ENCODE measurements around the gene EMC10.

EMC10 gene

DNA sequence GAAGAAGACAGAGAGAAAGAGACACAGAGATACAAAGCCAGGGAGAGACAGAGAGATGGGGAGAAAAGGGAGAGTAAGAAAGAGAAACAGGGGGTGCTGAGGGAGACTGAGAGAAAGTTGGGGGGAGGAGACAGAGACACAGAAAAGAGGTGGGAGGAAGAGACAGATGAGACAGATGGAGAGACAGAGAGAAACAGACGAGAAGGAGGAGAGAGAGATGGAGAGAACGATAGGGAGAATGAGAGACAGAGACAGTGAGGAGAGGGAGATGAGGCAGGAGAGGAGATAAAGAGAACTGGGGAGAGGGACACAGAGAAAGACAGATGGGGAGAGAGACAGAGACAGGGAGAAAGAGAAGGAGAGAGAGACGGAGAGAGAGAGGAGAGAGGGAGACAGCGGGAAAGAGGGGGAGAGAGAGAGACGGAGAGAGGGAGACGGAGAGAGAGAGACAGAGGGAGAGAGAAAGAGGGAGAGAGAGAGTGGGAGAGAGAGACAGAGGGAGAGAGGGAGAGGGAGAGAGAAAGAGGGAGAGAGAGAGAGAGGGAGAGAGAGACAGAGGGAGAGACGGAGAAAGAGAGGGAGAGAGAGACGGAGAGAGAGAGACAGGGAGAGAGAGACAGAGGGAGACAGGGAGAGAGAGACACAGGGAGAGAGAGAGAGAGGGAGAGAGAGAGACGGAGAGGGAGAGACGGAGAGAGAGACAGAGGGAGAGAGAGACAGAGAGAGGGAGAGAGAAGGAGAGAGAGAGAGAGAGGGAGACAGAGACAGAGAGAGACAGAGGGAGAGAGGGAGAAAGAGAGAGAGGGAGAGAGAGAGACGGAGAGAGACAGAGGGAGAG is 22.1 kb downstream of the EMC10 start:
- no peak for DNase-seq

DNA sequence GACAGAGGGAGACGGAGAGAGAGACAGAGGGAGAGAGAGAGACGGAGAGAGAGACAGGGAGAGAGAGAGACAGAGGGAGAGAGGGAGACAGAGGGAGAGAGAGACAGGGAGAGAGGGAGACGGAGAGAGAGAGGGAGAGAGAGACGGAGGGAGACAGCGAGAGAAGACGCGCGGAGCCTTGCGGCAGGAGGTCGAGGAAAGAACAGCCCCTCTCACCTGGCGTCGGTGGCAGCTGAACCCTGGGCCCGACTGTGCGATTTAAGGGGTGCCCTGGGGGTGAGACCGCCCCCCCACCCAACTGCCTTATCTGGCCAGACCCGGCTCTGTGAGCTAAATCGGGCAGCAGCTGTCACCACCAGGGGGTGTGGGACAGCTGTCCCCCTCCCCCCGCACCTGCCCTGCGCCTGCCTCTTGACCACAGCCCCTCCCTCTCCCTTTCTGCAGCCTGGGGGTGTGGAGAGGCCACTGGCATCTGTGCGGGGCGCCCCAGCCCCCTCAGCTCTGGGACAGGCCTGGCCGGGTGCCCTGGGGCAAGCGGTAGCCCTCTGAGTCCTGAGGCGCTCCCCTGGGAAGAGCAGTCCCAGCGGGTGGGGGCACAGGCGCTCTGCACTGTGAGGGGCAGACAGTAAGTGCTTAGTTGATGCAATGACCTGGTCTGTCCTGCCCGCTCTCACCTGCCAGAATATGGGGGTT is 23.9 kb downstream of the EMC10 start:
- DNase-seq: peak; percentile 46 to 48

DNA sequence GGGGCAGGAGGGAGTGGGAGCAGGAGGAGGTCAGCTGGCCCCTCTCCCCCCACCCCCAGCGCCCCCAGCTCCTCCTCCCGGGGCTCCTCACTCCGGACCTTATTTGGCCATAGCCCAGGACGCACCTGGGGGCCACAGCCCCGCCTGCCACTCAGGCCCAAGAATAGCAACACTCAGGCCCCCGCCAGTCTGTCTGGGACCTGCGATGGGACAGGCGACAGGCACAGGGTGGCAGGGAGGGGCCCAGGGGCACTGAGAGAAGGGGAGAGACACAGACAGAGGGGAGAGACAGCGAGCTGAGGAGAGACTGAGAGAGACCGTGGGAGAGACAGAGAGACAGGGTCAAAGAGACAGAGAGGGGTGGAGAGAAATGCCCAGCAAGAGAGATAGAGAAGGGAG is 24.4 kb downstream of the EMC10 start:
- DNase-seq: no peak

DNA sequence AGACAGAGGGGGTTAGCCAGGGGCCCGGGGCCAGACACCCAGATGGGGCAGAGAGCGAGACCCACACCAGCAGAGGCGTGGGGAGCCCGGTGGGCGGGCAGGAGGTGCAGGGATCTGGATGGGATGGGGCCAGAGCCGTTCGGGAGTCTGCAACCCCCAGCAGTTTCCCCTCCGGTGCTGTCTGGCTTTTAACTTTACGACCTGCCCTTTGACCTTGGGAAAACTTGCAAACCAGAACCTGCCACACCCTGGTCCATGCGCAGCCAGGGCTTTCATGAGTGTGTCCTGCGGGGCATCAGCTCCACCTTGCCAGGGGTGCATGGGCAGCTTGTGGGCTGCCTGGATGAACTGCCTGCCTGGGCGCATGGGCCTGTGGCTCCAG is 24.9 kb downstream of the EMC10 start:
- DNase-seq: no peak

DNA sequence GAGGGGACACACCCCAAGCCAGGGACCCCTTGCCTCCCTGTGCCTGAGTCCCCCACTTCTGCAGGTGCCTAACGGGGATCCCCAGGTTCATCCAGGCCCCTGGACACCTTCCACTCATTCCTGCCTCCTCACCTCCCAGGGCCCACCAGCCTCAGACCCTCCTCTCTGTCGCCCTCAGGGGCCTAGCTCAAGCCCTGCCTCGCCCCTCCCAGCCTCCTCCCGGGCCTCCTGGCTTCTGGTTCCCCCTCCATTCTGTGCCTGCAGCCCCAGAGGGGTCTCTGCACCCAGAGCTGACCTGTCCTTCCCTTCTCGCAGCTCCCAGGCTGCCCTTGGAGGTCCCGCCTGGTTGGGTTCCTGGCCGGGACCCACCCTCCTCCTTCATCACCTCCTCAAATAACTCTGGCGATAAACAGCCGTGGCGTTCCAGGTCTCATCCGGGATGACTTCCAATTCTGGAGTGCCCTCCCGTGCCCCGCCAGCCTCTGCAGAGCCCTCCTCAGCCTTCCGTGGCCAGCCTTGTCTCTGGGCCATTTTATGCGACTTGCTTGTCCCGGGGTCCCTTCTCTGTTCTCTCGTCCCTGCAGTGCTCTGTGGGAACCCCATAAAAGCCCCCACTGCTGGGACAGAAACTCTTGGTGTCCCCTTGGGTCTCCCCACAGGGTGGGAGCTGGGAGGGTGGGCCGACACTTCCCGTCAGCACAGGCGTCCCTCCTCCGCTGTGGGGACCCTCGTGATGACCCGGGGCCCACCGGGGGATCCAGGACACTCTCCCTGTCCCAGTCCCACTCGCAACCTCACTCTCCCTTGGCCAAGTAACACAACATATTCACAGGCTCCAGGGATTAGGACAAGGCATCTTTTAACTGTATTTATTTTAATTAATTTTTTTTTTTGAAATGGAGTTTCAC is 25.5 kb downstream of the EMC10 start:
- DNase-seq: no peak

DNA sequence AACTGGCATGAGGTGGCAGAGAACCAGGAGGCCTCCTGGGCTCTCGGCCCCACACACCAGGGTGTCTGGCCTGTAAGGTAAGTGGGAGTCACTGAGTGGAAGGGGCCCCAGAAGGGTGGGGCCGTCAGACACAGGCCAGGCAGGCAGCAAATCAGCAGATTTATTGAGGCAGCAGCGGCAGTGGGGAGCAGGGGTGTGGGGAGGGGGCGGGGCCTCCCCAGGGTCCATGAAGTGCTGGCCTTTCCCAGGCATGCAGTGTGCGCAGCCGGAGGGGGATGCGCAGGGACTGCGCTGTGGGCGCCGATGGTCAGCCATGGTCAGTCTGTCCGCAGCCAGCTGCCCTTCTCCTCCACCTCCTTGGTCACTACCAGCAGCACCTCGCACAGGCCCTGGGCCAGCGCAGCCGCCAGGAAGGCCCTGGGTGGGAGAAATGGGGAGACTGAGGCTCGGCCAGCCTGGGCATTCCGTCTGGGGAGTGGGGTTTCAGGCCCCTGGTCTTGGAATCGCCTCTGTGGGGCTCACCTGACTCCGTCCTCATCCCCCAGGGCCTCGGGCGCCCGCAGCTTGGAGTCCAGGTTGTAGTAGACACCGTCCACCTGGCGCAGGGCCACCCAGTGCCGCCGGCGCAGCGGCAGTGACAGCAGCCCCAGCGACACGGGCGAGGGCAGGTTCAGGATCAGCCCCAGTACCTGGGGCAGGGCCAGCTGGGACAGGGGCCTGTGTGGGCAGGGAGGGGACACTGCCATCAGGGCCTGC is 29.7 kb downstream of the EMC10 start:
- DNase-seq: no peak

DNA sequence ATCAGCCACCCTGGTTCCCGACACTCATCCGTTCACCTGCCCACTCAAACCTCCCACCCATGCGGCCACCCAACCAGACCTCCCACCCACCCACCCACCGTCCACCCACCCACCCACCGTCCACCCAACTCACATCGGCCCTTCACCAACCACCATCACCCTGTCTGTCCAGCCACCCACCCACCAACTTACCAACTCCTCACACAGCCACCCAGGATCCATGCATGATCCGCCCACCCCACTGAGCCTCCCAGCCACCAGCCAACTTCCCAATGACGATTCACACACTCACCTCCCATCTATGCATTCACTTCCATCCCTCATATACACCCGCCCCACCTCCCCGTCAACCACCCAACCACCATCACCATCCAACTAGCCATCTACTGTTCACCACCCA is 30.4 kb downstream of the EMC10 start:
- no peak for DNase-seq

DNA sequence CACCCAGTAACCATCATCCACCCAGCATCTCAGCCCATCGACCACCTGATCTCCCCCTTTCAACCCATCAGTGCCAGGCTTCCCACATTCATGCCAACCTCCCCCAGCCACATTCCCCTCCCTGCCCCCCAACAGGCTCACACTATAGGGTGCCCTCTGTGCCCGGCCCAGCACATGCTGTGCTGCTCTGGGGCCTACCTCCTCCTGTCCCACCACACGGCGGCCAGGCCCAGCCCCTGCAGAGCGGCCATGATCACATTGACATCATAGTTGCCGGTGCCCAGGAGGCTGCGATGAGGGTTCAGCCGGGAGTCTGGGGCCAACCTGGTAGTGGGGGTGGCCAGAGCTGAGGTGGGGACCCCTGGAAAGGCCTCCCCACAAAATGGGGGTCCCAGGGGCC is 31.1 kb downstream of the EMC10 start:
- DNase-seq: no peak

DNA sequence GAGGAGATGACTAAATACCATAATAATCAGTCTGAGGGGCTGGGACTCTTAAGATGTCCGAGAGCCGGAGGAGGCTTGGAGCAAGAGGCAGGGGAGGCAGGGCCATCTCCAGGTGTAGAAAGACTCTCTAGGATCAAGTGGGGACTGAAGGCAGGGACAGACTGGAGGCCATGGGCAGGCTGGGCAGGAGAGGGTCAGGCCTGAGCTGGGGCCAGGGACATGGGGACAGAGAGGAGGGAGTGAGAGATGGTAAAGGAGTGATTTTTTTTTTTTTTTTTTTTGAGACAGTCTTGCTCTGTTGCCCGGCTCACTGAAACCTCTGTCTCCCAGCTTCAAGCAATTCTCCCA is 32.5 kb downstream of the EMC10 start:
- DNase-seq: no peak

DNA sequence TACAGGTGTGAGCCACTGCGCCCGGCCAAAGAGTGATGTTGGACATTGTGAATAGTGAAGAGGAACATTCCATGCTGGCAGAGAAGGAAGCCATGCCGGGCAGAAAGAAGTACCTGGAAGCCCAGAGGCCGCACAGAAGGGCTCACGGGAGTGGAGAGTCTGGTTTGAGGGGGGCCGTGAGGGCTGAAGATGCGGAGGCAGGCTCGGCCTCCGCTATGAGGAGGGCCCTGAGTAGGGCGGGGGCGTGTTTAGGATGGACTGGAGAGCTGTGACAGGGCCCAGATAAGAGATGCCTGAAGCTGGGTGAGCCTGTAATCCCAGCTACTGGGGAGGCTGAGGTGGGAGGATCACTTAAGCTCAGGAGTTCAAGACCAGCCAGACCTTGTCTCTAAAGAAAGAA is 33.1 kb downstream of the EMC10 start:
- DNase-seq: no peak

DNA sequence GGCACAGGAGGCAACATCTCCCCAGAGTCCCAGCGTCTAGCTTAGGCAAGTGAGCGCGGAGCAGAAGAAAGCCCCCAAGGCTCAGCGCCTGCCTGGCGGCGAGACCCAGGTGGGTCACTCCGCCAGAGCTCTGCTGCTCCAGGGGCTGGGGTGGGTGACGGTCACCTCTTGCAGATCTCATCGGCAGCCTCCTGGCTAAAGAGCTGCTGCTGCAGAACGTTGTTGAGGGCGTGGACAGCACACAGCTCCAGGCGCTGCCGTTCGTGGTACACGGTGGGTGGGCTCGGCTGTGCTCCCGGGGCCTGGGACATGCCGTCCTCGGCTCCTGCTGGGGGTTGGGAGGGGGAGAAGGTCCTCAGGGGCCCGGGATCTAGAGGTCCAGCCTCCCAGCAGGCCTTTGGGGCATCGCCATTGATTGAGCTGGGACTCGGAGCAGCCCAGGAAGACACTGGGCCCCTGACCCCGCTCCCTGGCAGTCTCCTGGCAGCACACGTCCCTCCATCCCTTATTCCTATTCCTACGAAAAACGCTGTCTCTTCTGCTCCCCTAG is 33.9 kb downstream of the EMC10 start:
- DNase-seq: no peak

DNA sequence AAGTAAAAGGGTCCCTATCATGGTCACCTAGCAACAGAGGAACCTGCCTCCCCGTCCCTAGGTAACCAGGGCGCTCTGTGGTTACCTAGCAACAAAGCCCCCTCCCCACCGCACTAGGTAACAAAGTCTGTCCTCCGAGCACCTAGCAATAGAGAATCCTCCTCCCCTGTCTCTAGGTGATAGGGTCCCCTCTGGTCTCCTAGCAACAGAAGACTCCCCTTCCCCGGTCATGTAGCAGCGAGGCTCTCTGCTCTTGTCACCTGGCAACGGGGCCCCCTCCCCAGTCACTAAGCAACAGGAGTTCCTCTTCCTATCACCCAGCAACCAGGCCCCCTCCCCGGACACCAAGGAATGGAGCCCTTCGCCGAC is 34.4 kb downstream of the EMC10 start:
- peak; percentile 99 to 100 for DNase-seq

DNA sequence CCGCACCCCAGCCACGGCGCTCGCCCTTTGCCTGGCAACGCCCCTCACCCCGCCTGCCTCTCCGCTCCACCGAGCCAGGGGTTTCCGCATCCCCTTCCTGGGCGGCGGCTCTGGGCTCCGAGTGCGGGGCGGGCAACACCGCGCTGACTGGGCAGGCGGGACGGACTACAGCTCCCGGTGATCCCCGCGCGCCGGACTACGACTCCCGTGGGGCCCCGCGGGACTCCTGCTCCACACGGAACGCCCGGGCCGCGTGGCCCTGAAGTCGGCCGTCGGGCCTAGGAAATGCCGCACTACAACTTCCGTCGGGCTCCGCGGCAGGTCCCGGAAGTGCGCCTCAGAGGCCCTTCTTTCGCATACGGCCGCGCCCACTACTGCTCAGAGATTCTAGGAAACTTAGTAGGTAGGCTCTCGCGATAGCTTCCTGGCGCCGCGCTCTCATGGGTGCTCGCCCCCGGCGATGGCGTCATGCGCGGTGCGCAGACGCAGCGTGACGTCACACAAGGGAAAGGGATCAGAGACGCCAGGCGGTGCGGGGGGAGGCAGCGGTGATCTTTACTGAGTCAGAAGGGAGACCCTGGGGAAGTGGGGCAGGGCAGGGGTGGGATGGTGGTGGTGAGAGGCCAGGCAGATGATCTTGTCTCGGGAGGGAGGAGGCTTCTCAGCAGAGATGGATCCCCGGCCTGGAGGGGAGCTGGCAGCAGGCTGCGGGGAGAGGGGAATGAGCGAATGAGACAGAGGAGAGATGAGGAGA is 34.9 kb downstream of the EMC10 start, which contains the start of gene JOSD2:
TSS of gene JOSD2 (minus strand) at position 123 of the 754 bp plus-strand sequence. CDS start 760 bp downstream, outside the sequence.
- peak; percentile 100 for DNase-seq

DNA sequence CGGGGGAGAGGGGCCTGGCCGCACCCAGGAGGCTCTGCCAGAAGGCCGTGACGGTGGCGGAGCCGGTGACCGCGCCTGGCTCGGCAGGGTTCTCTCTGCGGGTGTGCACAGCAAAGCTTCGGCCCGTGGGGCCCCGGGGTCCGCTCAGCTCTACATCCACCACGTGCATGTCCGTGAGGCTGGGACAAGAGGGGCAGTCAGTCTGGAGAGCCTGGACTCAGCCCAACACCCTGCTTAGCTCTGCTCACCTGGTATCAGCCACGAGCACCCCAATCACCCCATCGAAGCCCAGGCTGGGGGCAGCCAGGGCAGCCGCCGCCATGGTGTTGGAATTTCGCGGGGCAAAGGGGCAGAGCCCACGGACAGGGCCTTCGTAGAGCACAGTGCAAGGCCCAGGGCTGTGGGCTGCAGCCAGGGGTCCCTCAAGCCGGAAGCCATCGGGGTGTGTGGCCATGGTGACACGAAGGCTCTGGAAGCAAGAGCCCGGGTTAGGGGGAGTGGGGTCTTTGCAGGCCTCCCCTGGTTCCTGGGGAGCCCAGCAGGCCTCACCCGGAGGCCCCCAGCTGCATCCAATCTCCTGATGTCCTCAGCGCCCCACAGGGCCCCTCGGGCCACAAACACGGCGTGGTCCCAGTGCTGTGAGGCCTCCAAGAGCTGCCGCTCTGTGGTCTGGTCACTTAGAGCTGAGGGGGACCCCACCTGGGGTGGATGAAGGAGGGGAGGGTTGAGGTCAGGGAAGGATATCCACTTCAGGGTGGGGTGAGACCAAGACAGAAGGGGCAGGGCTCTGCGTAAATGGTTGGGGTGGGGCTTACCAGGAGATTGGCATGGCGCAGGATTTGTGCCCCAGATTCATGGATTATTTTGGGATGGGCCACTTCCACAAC is 36.0 kb downstream of the EMC10 start:
- DNase-seq: no peak

DNA sequence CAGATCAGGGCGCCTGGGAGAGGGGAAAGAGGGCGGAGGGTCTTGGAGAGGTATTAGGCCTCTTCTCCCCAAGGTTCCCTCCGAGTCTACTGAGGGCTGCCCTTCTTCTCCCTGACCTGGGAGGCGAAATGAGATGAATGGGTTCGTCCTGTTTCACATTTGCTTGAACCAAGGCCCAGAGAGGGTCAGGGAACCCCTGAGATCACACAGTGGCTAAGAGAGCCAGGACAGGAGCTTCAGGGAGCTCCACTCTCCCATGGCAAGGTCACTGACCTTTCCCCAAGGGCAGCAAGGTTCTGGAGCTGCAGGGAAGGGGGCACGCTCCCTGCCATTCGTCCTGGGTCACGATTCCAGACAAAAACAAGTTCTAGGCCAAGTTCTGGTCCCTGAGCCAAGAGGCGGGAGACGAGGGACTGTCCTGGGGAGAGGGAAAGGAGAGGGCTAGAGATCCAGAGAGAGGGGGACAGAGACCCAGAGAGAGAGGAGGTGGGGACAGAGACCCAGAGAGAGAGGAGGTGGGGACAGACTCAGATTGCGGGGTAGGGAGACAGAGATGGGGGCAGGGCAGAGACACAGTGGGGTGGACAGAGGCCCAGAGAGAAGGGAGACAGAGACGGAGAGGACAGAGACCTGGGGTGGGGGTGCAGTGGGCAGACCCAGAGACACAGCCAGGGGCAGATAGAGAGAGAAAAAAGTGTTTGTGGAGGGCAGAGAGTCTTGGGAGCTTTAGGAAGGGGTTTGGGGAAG is 36.9 kb downstream of the EMC10 start:
- DNase-seq: no peak

DNA sequence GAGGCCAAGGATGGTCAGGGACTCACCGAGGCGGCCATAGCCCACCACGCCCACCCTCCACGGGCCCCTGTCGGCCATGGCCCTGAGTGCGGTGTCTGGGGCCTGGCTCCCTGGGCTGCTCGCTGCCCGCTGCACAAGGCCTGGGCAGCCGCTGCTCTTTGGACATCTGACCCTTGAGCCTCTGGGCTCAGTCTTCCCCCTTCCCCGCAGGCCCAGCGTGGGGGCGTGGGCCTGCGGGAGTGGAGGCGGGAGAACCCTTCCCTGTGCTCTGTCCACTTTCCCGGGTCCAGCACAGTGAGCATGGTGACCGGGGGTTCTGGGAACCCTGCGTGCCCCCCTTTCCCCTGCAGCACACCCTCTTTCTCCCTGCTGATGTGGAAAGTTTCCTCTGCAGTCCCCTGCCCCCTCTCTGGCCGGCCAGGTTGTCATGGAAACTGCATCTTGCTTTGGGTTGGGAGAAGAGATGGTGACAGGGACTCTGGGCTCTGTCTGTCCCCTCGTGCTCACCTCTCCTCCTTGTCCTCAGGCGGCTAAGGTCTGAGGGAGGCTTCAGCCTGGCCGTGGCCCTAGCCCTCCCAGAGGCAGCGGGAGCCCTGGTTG is 37.5 kb downstream of the EMC10 start, which contains the start of gene ASPDH:
TSS of gene ASPDH (minus strand) at position 168 of the 600 bp plus-strand sequence. CDS start at position 78, 90 bp downstream.
- DNase-seq: no peak

DNA sequence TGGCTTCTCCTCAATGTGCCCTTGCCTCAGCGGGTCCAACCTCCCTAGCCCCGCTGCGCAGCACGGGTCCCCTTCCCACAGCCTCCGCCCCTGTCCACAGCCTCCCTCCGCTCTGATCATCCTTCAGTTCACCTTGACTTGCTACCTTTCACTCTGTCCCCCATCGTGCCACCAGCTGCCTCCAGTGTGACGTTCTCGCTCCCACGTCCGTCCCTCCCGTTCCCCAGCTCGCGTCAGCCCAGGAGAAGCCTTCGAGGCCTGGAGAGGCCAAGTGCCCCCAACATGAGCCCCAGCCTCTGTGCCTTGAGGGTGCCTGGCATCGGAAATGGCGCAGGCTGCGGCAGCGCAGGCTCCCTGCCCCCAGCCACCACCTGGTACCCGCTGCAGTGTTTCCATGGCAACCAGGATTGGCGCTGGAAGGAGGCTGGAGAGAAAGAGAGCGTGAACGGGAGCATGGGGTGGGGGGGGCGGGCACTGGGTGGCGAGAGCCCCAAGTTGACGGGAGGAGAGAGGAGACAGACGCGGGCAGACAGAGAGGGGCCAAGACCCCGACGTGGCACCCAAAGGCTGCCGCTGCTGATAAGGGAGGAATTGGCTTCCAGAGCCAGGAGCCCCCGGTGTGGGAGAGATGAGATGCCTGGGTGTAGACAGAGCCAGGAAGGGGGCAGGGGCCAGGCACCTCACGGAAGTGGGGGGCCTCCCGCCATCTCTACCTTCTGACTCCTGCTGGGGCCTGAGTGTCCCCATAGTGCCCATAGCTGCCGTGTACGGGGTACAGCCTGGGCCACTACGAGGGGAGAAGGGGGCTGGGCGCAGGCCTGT is 38.2 kb downstream of the EMC10 start:
- DNase-seq: peak; percentile 32 to 63

DNA sequence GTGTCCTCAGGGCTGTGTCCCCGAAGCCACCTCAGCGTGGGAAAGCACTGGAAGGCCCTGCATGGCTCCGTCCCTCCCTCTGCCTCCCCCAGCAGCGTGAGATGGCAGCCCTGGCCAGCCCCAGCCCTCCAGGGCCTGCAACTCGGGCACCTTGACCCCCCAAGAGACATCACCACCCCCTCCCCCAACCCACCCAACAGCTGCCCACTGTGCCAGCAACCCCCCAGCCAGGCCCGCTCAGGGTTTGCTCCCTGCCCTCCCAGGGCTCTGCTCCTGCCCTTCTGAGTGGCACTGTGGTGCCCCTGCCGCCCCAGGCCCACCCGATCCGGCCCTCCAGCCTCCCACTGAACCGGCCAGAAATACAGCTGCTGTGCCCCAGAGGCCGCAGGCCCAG is 38.9 kb downstream of the EMC10 start:
- no peak for DNase-seq
